G401 (cell line): ENCODE data around the gene MET. TPM values are rescaled to one million over a fixed set of nuclear protein-coding genes. Genes with fewer than 3 reads are reported as not detected.
A peak's percentile ranks its signal among the peaks of the same experiment; 100 is the strongest.
"Not testable (repeated sequence)": the region's sequence is repeated elsewhere in the genome, so short reads cannot be mapped to it uniquely, and the experiment has no call there.

ENCODE experiments used
- DNase-seq: peaks from one replicate; pipeline ENCODE4 v3.0.0-alpha.2; 2015; ENCODE audit warnings: low spot score
- in situ Hi-C: cut with HindIII; loops from 2 replicates; pipeline ENCODE4 v1.10.0; 2016; ENCODE audit warnings: low sequenced_read_pairs, mixed read lengths
- total RNA-seq: library from RNA; depleted of rRNA; stranded (reverse); fragments of >200 nt; shearing (Covaris generic); gene quantifications from 2 replicates; pipeline ENCODE4 v1.2.3, GENCODE V29; 2014; rRNA removed

MET gene
- total RNA-seq, 1 experiment from 2014 or later = 0.20 TPM

- in situ Hi-C loops = no loop called here
- no peak for DNase-seq
These were observed 143.0 kb downstream of the MET start for GRCh38 chr7:116815041-116815440.

- in situ Hi-C loops = no loop called here
- DNase-seq = no peak
These were observed 148.2 kb downstream of the MET start for GRCh38 chr7:116820149-116820548.

GRCh38 chr7:116821647-116822046 lies 149.7 kb downstream of the MET start:
- in situ Hi-C loops, DNase-seq: not testable (repeated sequence)

GRCh38 chr7:116824449-116824848 lies 152.5 kb downstream of the MET start:
- no peak for DNase-seq
- in situ Hi-C loops = no loop called here

- in situ Hi-C loops = no loop called here
- DNase-seq = no peak
These were observed 156.3 kb downstream of the MET start for GRCh38 chr7:116828281-116828680.

GRCh38 chr7:116829041-116829440 lies 157.0 kb downstream of the MET start:
- in situ Hi-C loops = no loop called here
- DNase-seq = no peak

GRCh38 chr7:116829493-116829892 lies 157.5 kb downstream of the MET start:
- in situ Hi-C loops = no loop called here
- DNase-seq = no peak

GRCh38 chr7:116832692-116833091 lies 160.7 kb downstream of the MET start:
- in situ Hi-C loops = no loop called here
- DNase-seq = no peak

GRCh38 chr7:116834815-116835504 lies 163.0 kb downstream of the MET start:
- in situ Hi-C loops = no loop called here
- DNase-seq = peak; percentile 34

GRCh38 chr7:116836048-116836447 lies 164.1 kb downstream of the MET start:
- no peak for DNase-seq
- in situ Hi-C loops = no loop called here

- in situ Hi-C loops = no loop called here
- DNase-seq = no peak
These were observed 164.9 kb downstream of the MET start for GRCh38 chr7:116836911-116837310.

GRCh38 chr7:116837586-116837985 lies 165.6 kb downstream of the MET start:
- no peak for DNase-seq

GRCh38 chr7:116840256-116840655 lies 168.3 kb downstream of the MET start:
- in situ Hi-C loops = no loop called here
- no peak for DNase-seq

More at GRCh38 chr7:116837586-116837985, 165.6 kb downstream of the MET start:
- in situ Hi-C loops = no loop called here

- in situ Hi-C loops = no loop called here
- no peak for DNase-seq
These were observed 170.4 kb downstream of the MET start for GRCh38 chr7:116842371-116842770.

- in situ Hi-C loops = no loop called here
- DNase-seq = no peak
These were observed 171.4 kb downstream of the MET start for GRCh38 chr7:116843378-116843777.

Other genes with a start within 250 kb of the MET start
- not detected in 2 replicates for gene CAV2, start 172.5 kb upstream of the MET start, total RNA-seq
- gene CAV1, start 147.2 kb upstream of the MET start, total RNA-seq = not detected in 2 replicates
- gene CAPZA2, start 190.4 kb downstream of the MET start, total RNA-seq = 143 and 193 TPM in 2 replicates